GM12878 (cell line): ENCODE data around the gene ITGAL. TPM values are rescaled to one million over a fixed set of nuclear protein-coding genes. Genes with fewer than 3 reads are reported as not detected.

Experiments
- ATAC-seq: fragments of 200-7000 bp; cut with Tn5 transposase; 3 replicates; pipeline ENCODE4 v1.9.1; 2020; ENCODE audit warnings: mild to moderate bottlenecking, moderate library complexity
- BruUV-seq: library from RNA; stranded (reverse); fragments of 400-500 nt; replicated peaks from 2 replicates; lab custom pipeline; 2021; lab: Mats Ljungman, UMichigan
- CTCF ChIA-PET: fragments of 300-600 bp; sonication (Branson Sonifier 250); formaldehyde crosslinking; extraction: SDS; loops from one replicate; lab custom pipeline; 2021; ENCODE audit warnings: inconsistent platforms; lab: Yijun Ruan, JAX
- POLR2A ChIA-PET: fragments of 350-600 bp; formaldehyde crosslinking; extraction: SDS; loops from one replicate; lab custom pipeline; 2021; ENCODE audit warnings: inconsistent platforms; lab: Charles Lee
- RAD21 ChIA-PET: fragments of 300-600 bp; sonication (Branson Sonifier 250); formaldehyde crosslinking; loops from one replicate; lab custom pipeline; 2023; ENCODE audit warnings: antibody characterized with exemption; ENCODE audit not compliant: unreplicated experiment; lab: Charles Lee
- SMC1A ChIA-PET: fragments of 300-600 bp; sonication (Branson Sonifier 250); formaldehyde crosslinking; loops from one replicate; lab custom pipeline; 2023; ENCODE audit not compliant: unreplicated experiment, uncharacterized antibody; lab: Charles Lee
- DNase-seq: peaks from one replicate; pipeline ENCODE4 v3.0.0-alpha.2; 2011; ENCODE audit warnings: low read depth, low spot score
- FAIRE-seq: peaks from 3 replicates; lab custom pipeline; 2011; peaks lifted over from hg19 to GRCh38; lab: Jason Lieb, UNC
- H2AFZ ChIP-seq: 2 replicates; pipeline ENCODE4 v1.6.0; 2011; ENCODE audit warnings: low read depth, low read length, control low read depth; ENCODE audit not compliant: control insufficient read depth
- H3K27ac ChIP-seq: 2 replicates; pipeline ENCODE4 v1.5.1; 2011; ENCODE audit warnings: control low read depth; ENCODE audit not compliant: control insufficient read depth, insufficient read depth
- H3K27me3 ChIP-seq, 2 experiments: replicated peaks in 1 of 2; 2 replicates each; pipeline versions ENCODE4 v1.6.0 to v1.6.1; 2011; ENCODE audit warnings: low read length in 1 of 2; ENCODE audit not compliant: control insufficient read depth in 2 of 2, insufficient read depth in 2 of 2
- H3K36me3 ChIP-seq, 2 experiments: 2 replicates each; pipeline ENCODE4 v1.5.1; 2011; ENCODE audit warnings: low read length in 1 of 2; ENCODE audit not compliant: control insufficient read depth in 2 of 2, insufficient read depth in 2 of 2
- H3K4me1 ChIP-seq: 2 replicates; pipeline ENCODE4 v1.6.1; 2011; ENCODE audit warnings: mild to moderate bottlenecking, low read length, moderate library complexity, mixed read lengths; ENCODE audit not compliant: control insufficient read depth, insufficient read depth
- H3K4me2 ChIP-seq: 2 replicates; pipeline ENCODE4 v1.6.0; 2011; ENCODE audit warnings: control low read depth; ENCODE audit not compliant: control insufficient read depth, insufficient read depth
- H3K4me3 ChIP-seq: fragments of 200-600 bp; sonication (generic); 2 replicates; pipeline ENCODE4 v1.5.1; 2016
- H3K79me2 ChIP-seq: 2 replicates; pipeline ENCODE4 v1.6.0; 2011; ENCODE audit warnings: low read length; ENCODE audit not compliant: control insufficient read depth, insufficient read depth
- H3K9ac ChIP-seq: 2 replicates; pipeline ENCODE4 v1.8.0; 2011; ENCODE audit warnings: low read length, control low read depth, mixed read lengths; ENCODE audit not compliant: control insufficient read depth, insufficient read depth
- H3K9me3 ChIP-seq: replicated peaks from 3 replicates; pipeline ENCODE4 v1.5.1; 2011; ENCODE audit warnings: mild to moderate bottlenecking, low read length; ENCODE audit not compliant: control insufficient read depth, insufficient read depth
- H4K20me1 ChIP-seq: 2 replicates; pipeline ENCODE4 v1.6.0; 2011; ENCODE audit not compliant: control insufficient read depth, insufficient read depth
- ATF3 ChIP-seq: IDR thresholded peaks from 2 replicates; pipeline ENCODE4 v1.6.1; 2011; ENCODE audit warnings: low read depth, mild to moderate bottlenecking, low read length, moderate library complexity, borderline replicate concordance; ENCODE audit errors: extremely low read depth
- BCL3 ChIP-seq: IDR thresholded peaks from 2 replicates; pipeline ENCODE4 v1.6.1; 2011; ENCODE audit warnings: borderline replicate concordance, low read depth, mild to moderate bottlenecking, moderate library complexity, low read length; ENCODE audit not compliant: insufficient read depth, poor library complexity, severe bottlenecking
- CBFB ChIP-seq: IDR thresholded peaks from 2 replicates; pipeline ENCODE4 v1.6.1; 2016; ENCODE audit warnings: antibody characterized with exemption, low read depth
- E2F4 ChIP-seq: IDR thresholded peaks from 2 replicates; pipeline ENCODE4 v1.6.1; 2012; ENCODE audit warnings: low read depth, low read length, improper control_type of control experiment
- E2F8 ChIP-seq: fragments of 450-650 bp; IDR thresholded peaks from 2 replicates; pipeline ENCODE4 v1.6.1; 2018; ENCODE audit warnings: mild to moderate bottlenecking, low read depth, moderate library complexity; ENCODE audit not compliant: partially characterized antibody
- IKZF2 ChIP-seq, 2 experiments: fragments of 450-650 bp; IDR thresholded peaks; 2 replicates each; pipeline ENCODE4 v1.6.1; 2017; ENCODE audit warnings: mild to moderate bottlenecking in 2 of 2, moderate library complexity in 2 of 2
- MTA3 ChIP-seq: IDR thresholded peaks from 2 replicates; pipeline ENCODE4 v1.6.1; 2012; ENCODE audit warnings: low read length, inconsistent platforms, borderline replicate concordance
- NFYA ChIP-seq: IDR thresholded peaks from 2 replicates; pipeline ENCODE4 v1.6.1; 2011; ENCODE audit warnings: low read depth, mild to moderate bottlenecking, low read length, improper control_type of control experiment, borderline replicate concordance
- PML ChIP-seq: IDR thresholded peaks from 2 replicates; pipeline ENCODE4 v1.6.1; 2012; ENCODE audit warnings: low read length, inconsistent platforms
- SMAD5 ChIP-seq: IDR thresholded peaks from 2 replicates; pipeline ENCODE4 v1.6.1; 2016; ENCODE audit warnings: antibody characterized with exemption, low read depth
- SRF ChIP-seq, 2 experiments: IDR thresholded peaks; 2 replicates each; pipeline ENCODE4 v1.6.1; 2011; ENCODE audit warnings: low read depth in 2 of 2, low read length in 2 of 2, mild to moderate bottlenecking in 1 of 2, moderate library complexity in 1 of 2
- ZNF217 ChIP-seq: fragments of 450-650 bp; IDR thresholded peaks from 2 replicates; pipeline ENCODE4 v1.6.1; 2017; ENCODE audit warnings: antibody characterized with exemption, mild to moderate bottlenecking
- ZNF592 ChIP-seq: fragments of 450-650 bp; IDR thresholded peaks from 2 replicates; pipeline ENCODE4 v1.6.1; 2017; ENCODE audit warnings: mild to moderate bottlenecking, moderate library complexity
- WGBS: methylation state at CpG from one replicate; pipeline ENCODE4 v1.1.6; 2016; ENCODE audit warnings: low lambda C conversion rate; ENCODE audit not compliant: insufficient replicate concordance, insufficient coverage; ENCODE audit errors: missing lambda C conversion rate; 5-methylcytosine and 5-hydroxymethylcytosine counted together
- in situ Hi-C: fragments of 300-500 bp; cut with MboI; formaldehyde crosslinking; loops from 9 replicates; pipeline ENCODE4 v1.14.3; 2018; ENCODE audit warnings: mixed read lengths
- intact Hi-C: fragments of 100-400 bp; cut with micrococcal nuclease; formaldehyde crosslinking; loops from one replicate; pipeline ENCODE4 v1.14.2; 2022; ENCODE audit not compliant: unreplicated experiment
- polyA plus RNA-seq, 11 experiments: library from polyadenylated mRNA; depleted of rRNA in 4 of 11; unstranded in 6 of 11; stranded (reverse) in 5 of 11; fragments of >200 nt; fragmentation: Nextera tagmentation in 4 of 11; fragmentation: Illumina TruSeq in 1 of 11; extraction: Ambion mirVana in 4 of 11; extraction: Trizol in 1 of 11; gene quantifications; 1 replicate in 1 of 11; 2 replicates in 10 of 11; pipeline versions ENCODE4 v1.2.1 to v1.2.3, GENCODE V29; 2011 to 2016; ENCODE audit warnings: inconsistent platforms in 2 of 11, missing spikeins in 2 of 11, low read depth in 1 of 11
- total RNA-seq, 4 experiments: library from RNA; depleted of rRNA in 3 of 4; stranded (reverse); fragments of >200 nt in 3 of 4; fragmentation: Illumina TruSeq in 1 of 4; extraction: Trizol in 1 of 4; gene quantifications; 2 replicates each; pipeline versions ENCODE4 v1.2.1 to v1.2.3, GENCODE V29; 2013 to 2021

ITGAL gene
- total and polyA plus RNA-seq, 10 of the 15 experiments (the other 5 are each of a cell fraction or from before 2014, with no cell fraction given) = 10.7 to 170 (median 96.9) TPM

- in situ Hi-C loops = loop anchor here (25.0 kb wide), 1 partner anchor 1413 kb away; no protein-coding TSS in a partner anchor
- no peak for ATAC-seq
- intact Hi-C loops = no loop called here
- Histone ChIP-seq H3K9me3 (no peaks in the 10 kb centered on the region), H3K4me1 (peaks cover 40% of the 10 kb centered on the region), H3K27ac (peak overlapping the region; percentile 90), H3K9ac (peak overlapping the region; percentile 93), H3K27me3 (no peaks in the 10 kb centered on the region), H2AFZ (no peak overlapping the region), H3K79me2 (peaks cover 27% of the 10 kb centered on the region), H3K4me3 (peak overlapping the region; percentile 96), H3K4me2 (peak overlapping the region; percentile 95), H4K20me1 (no peaks in the 10 kb centered on the region), H3K36me3 (peaks cover 4% of the 10 kb centered on the region in 2 experiments; a peak in 2 of 4 replicates)
- CTCF ChIA-PET = interaction anchor here (0.7 to 7.5 kb wide), 8 partner anchors 9 to 125 kb away, joined by 3 to 125 read pairs (median 9); partner anchors contain the start of genes DCTPP1 and ZNF747
- FAIRE-seq = no peak
- 19% methylated on average over 27 of the region's 35 CpGs for WGBS
- SMC1A ChIA-PET = interaction anchor here (1.0 to 11.2 kb wide), 7 partner anchors 21 to 124 kb away, joined by 5 to 431 read pairs (median 12); partner anchors contain the start of genes DCTPP1, SEPHS2, ZNF747 and ZNF764
- RAD21 ChIA-PET = interaction anchor here (1.0 to 11.0 kb wide), 10 partner anchors 15 to 220 kb away, joined by 3 to 307 read pairs (median 6); partner anchors contain the start of genes DCTPP1, ZNF747 and ZNF764
- DNase-seq = no peak
- POLR2A ChIA-PET = interaction anchor here (0.6 to 11.0 kb wide), 12 partner anchors 10 to 225 kb away, joined by 3 to 367 read pairs (median 5); partner anchors contain the start of gene SRCAP
- no TSS peak for BruUV-seq
- no peak for TF ChIP-seq SRF (IDR thresholded peaks at IDR 0.05; ENCODE audit: low read depth in 2 of 2, low read length in 2 of 2)
- no peak for TF ChIP-seq CBFB
- peak; percentile 39; the same call in 1 of the 2 replicates for TF ChIP-seq ZNF592
- TF ChIP-seq E2F4 = no peak
- no peak for TF ChIP-seq PML
- no peak for TF ChIP-seq NFYA
- no peak for TF ChIP-seq BCL3
- TF ChIP-seq E2F8 = no peak
- TF ChIP-seq IKZF2 (IDR thresholded peaks at IDR 0.05) = no peak
- TF ChIP-seq MTA3 = 0 out of 2 replicates have a peak, but pooled peaks have one; percentile 9
- no peak; the same call in 1 of the 2 replicates for TF ChIP-seq ZNF217
- TF ChIP-seq ATF3 = no peak
- TF ChIP-seq SMAD5 = no peak
These were observed 1.5 kb downstream of the ITGAL start for GRCh38 chr16:30474074-30474452.
